HepG2 (cell line): Measurements from ENCODE around the gene HFM1. TPM values are rescaled to one million over a fixed set of nuclear protein-coding genes. Genes with fewer than 3 reads are reported as not detected.

Source experiments
- DMAP1 ChIP-seq: IDR thresholded peaks from 2 replicates; pipeline ENCODE4 v1.6.1; 2016
- FOXA3 ChIP-seq: IDR thresholded peaks from 2 replicates; pipeline ENCODE4 v1.6.1; 2016; ENCODE audit warnings: missing genetic modification reagents, missing compliant biosample characterization
- FOXC1 ChIP-seq: sonication (generic); formaldehyde crosslinking; IDR thresholded peaks from 2 replicates; pipeline ENCODE4 v1.8.0; 2022; ENCODE audit warnings: mild to moderate bottlenecking, missing genetic modification reagents, borderline replicate concordance
- KMT2B ChIP-seq: IDR thresholded peaks from 2 replicates; pipeline ENCODE4 v1.6.1; 2016; ENCODE audit warnings: missing genetic modification reagents, missing compliant biosample characterization
- LRRFIP1 ChIP-seq: sonication (generic); formaldehyde crosslinking; conservative IDR thresholded peaks from 2 replicates; pipeline ENCODE4 v1.4.0; 2020; ENCODE audit warnings: missing genetic modification reagents
- NFKB2 ChIP-seq: sonication (generic); formaldehyde crosslinking; IDR thresholded peaks from 2 replicates; pipeline ENCODE4 v1.4.0; 2020; ENCODE audit warnings: missing genetic modification reagents, borderline replicate concordance
- SOX13 ChIP-seq, 3 experiments: fragments of 450-650 bp in 1 of 3; sonication (generic) in 1 of 3; formaldehyde crosslinking in 1 of 3; IDR thresholded peaks in 2 of 3; conservative IDR thresholded peaks in 1 of 3; 2 replicates each; pipeline versions ENCODE4 v1.5.0 to v1.6.1; 2016 to 2020; ENCODE audit warnings: antibody characterized with exemption in 1 of 3, mild to moderate bottlenecking in 1 of 3, missing compliant biosample characterization in 1 of 3, missing genetic modification reagents in 1 of 3, moderate library complexity in 1 of 3
- SP2 ChIP-seq: sonication (generic); formaldehyde crosslinking; IDR thresholded peaks from 2 replicates; pipeline ENCODE4 v1.5.1; 2020; ENCODE audit warnings: mild to moderate bottlenecking, missing genetic modification reagents
- YEATS2 ChIP-seq: sonication (generic); formaldehyde crosslinking; IDR thresholded peaks from 2 replicates; pipeline ENCODE4 v1.4.0; 2020; ENCODE audit warnings: missing genetic modification reagents, borderline replicate concordance
- ZFP91 ChIP-seq: sonication (generic); formaldehyde crosslinking; IDR thresholded peaks from 2 replicates; pipeline ENCODE4 v1.9.0; 2022; ENCODE audit warnings: missing genetic modification reagents, mild to moderate bottlenecking, borderline replicate concordance
- ZNF205 ChIP-seq: IDR thresholded peaks from 2 replicates; pipeline ENCODE4 v1.6.1; 2018; ENCODE audit warnings: missing biosample characterization, missing genetic modification reagents
- ZNF574 ChIP-seq: sonication (generic); formaldehyde crosslinking; IDR thresholded peaks from 2 replicates; pipeline ENCODE4 v1.4.0; 2020; ENCODE audit warnings: missing genetic modification reagents
- ZNF687 ChIP-seq: sonication (generic); formaldehyde crosslinking; IDR thresholded peaks from 2 replicates; pipeline ENCODE4 v1.5.1; 2020; ENCODE audit warnings: mild to moderate bottlenecking, missing genetic modification reagents, moderate library complexity
- ZNF790 ChIP-seq: sonication (generic); formaldehyde crosslinking; IDR thresholded peaks from 2 replicates; pipeline ENCODE4 v1.8.0; 2022; ENCODE audit warnings: missing genetic modification reagents, mild to moderate bottlenecking, borderline replicate concordance
- polyA plus RNA-seq, 8 experiments: library from polyadenylated mRNA; depleted of rRNA in 3 of 8; stranded (reverse) in 7 of 8; unstranded in 1 of 8; fragments of >200 nt; fragmentation: Illumina TruSeq in 4 of 8; extraction: Trizol in 4 of 8; gene quantifications; 2 replicates each; pipeline versions ENCODE4 v1.2.1 to v1.2.3, GENCODE V29; 2011 to 2016; ENCODE audit warnings: low read depth in 4 of 8, missing spikeins in 1 of 8, mixed read lengths in 1 of 8; ENCODE audit not compliant: insufficient read depth in 1 of 8
- total RNA-seq, 5 experiments: library from RNA; depleted of rRNA; stranded (reverse); fragments of >200 nt; fragmentation: Illumina TruSeq; extraction: Trizol; gene quantifications; 2 replicates each; pipeline ENCODE4 v1.2.3, GENCODE V29; 2016; ENCODE audit warnings: low read depth in 1 of 5

HFM1 gene
- total and polyA plus RNA-seq, 2 of the 13 experiments (the other 11 are each of a cell fraction or from before 2014, with no cell fraction given), result 0.29 to 1.4 TPM

GRCh38 chr1:91404151-91405012 is at the start of gene HFM1 (continued):
- TF ChIP-seq FOXC1 (CRISPR knock-in tag), result peak; percentile 74; the same call in 1 of the 2 replicates
- no peak for TF ChIP-seq KMT2B (CRISPR knock-in tag)
- peak; percentile 84 for TF ChIP-seq ZNF687 (CRISPR knock-in tag)
- peak; percentile 32; the same call in 1 of the 2 replicates for TF ChIP-seq FOXA3 (CRISPR knock-in tag)
- TF ChIP-seq NFKB2 (CRISPR knock-in tag), result peak; percentile 53; the same call in 1 of the 2 replicates
- TF ChIP-seq SOX13 (IDR thresholded peaks at IDR 0.05), result no peak
- 0 out of 4 replicates have a peak, but pooled peaks of 1 of the 2 experiments have one; percentile 22 for TF ChIP-seq SOX13 (CRISPR knock-in tag; conservative IDR thresholded peaks at IDR 0.05 in 1 of 2, IDR thresholded peaks at IDR 0.05 in 1 of 2)
- 0 out of 2 replicates have a peak, but pooled peaks have one; percentile 31 for TF ChIP-seq ZNF205 (CRISPR knock-in tag)
- no peak for TF ChIP-seq LRRFIP1 (CRISPR knock-in tag)
- peak; percentile 53; the same call in 1 of the 2 replicates for TF ChIP-seq ZFP91
- TF ChIP-seq ZNF790 (CRISPR knock-in tag), result 0 out of 2 replicates have a peak, but pooled peaks have one; percentile 44
- peak; percentile 29; the same call in 1 of the 2 replicates for TF ChIP-seq DMAP1
- 0 out of 2 replicates have a peak, but pooled peaks have one; percentile 19 for TF ChIP-seq YEATS2 (CRISPR knock-in tag)
- TF ChIP-seq SP2 (CRISPR knock-in tag), result peak; percentile 54; the same call in 1 of the 2 replicates
- peak; percentile 37; the same call in 1 of the 2 replicates for TF ChIP-seq ZNF574 (CRISPR knock-in tag)
